SK-N-SH (cell line): Measurements from ENCODE around the gene CA10. TPM values are rescaled to one million over a fixed set of nuclear protein-coding genes. Genes with fewer than 3 reads are reported as not detected.

Experiments
- CTCF ChIA-PET: fragments of 300-600, 350-600 bp; formaldehyde crosslinking; extraction: SDS; loops from one replicate; lab custom pipeline; 2021; lab: Yijun Ruan, JAX
- POLR2A ChIA-PET: fragments of 350-600 bp; sonication (Branson Sonifier 250); formaldehyde crosslinking; extraction: SDS; loops from one replicate; lab custom pipeline; 2020; ENCODE audit warnings: antibody characterized with exemption, inconsistent platforms; lab: Yijun Ruan, JAX
- DNase-seq: peaks from one replicate; pipeline ENCODE4 v3.0.0; 2012
- H2AFZ ChIP-seq: fragments of 200-600 bp; sonication (generic); 2 replicates; pipeline ENCODE4 v1.8.1; 2016; ENCODE audit warnings: antibody characterized with exemption, mild to moderate bottlenecking, low read depth
- H3F3A ChIP-seq: fragments of 200-600 bp; sonication (generic); replicated peaks from 2 replicates; pipeline ENCODE3; 2016; ENCODE audit warnings: antibody characterized with exemption, mild to moderate bottlenecking; ENCODE audit not compliant: insufficient read depth
- H3K27ac ChIP-seq, 2 experiments: fragments of 200-500 bp in 1 of 2; fragments of 200-600 bp in 1 of 2; sonication (Bioruptor generic) in 1 of 2; sonication (generic), shearing (Covaris generic) in 1 of 2; 2 replicates each; pipeline versions ENCODE4 v1.5.1 to v1.6.1; 2014 to 2016; ENCODE audit warnings: low read depth in 2 of 2, inconsistent platforms in 1 of 2, low read length in 1 of 2, mild to moderate bottlenecking in 1 of 2, mixed read lengths in 1 of 2
- H3K27me3 ChIP-seq: fragments of 200-600 bp; sonication (generic), shearing (Covaris generic); 2 replicates; pipeline ENCODE4 v1.6.1; 2016; ENCODE audit warnings: mixed run types; ENCODE audit not compliant: insufficient read depth
- H3K36me3 ChIP-seq, 2 experiments: fragments of 200-500 bp in 1 of 2; fragments of 200-600 bp in 1 of 2; sonication (Bioruptor generic) in 1 of 2; sonication (generic) in 1 of 2; replicated peaks in 1 of 2; 2 replicates each; pipeline versions ENCODE3 to v1.5.1; 2014 to 2016; ENCODE audit warnings: low read length in 1 of 2, mild to moderate bottlenecking in 1 of 2; ENCODE audit not compliant: insufficient read depth in 2 of 2, control insufficient read depth in 1 of 2
- H3K4me1 ChIP-seq, 2 experiments: fragments of 200-500 bp in 1 of 2; fragments of 200-600 bp in 1 of 2; sonication (Bioruptor generic) in 1 of 2; sonication (generic), shearing (Covaris generic) in 1 of 2; 2 replicates each; pipeline versions ENCODE4 v1.5.1 to v1.6.1; 2014 to 2016; ENCODE audit warnings: low read depth in 1 of 2, low read length in 1 of 2, mixed run types in 1 of 2; ENCODE audit not compliant: insufficient read depth in 2 of 2, control insufficient read depth in 1 of 2
- H3K4me2 ChIP-seq: fragments of 200-600 bp; sonication (generic), shearing (Covaris generic); 2 replicates; pipeline ENCODE4 v1.6.1; 2017; ENCODE audit warnings: mixed run types
- H3K4me3 ChIP-seq, 2 experiments: fragments of 200-500 bp in 1 of 2; fragments of 200-600 bp in 1 of 2; sonication (Bioruptor generic) in 1 of 2; sonication (generic), shearing (Covaris generic) in 1 of 2; 2 replicates each; pipeline versions ENCODE4 v1.5.1 to v1.8.1; 2014 to 2016; ENCODE audit warnings: low read depth in 2 of 2, inconsistent platforms in 1 of 2, low read length in 1 of 2, mild to moderate bottlenecking in 1 of 2, mixed read lengths in 1 of 2, moderate library complexity in 1 of 2
- H3K79me2 ChIP-seq: fragments of 200-600 bp; sonication (generic); 2 replicates; pipeline ENCODE4 v1.8.1; 2017; ENCODE audit warnings: mild to moderate bottlenecking; ENCODE audit not compliant: insufficient read depth
- H3K9ac ChIP-seq: fragments of 200-600 bp; sonication (generic); 2 replicates; pipeline ENCODE4 v1.6.1; 2017; ENCODE audit warnings: mixed run types
- H3K9me2 ChIP-seq: fragments of 200-600 bp; sonication (generic); 2 replicates; pipeline ENCODE4 v1.6.1; 2017; ENCODE audit warnings: mixed run types
- H3K9me3 ChIP-seq: fragments of 200-600 bp; sonication (generic); 2 replicates; pipeline ENCODE4 v1.6.1; 2017; ENCODE audit warnings: mixed run types, mild to moderate bottlenecking, moderate library complexity
- H4K20me1 ChIP-seq: fragments of 200-600 bp; sonication (generic); 2 replicates; pipeline ENCODE4 v1.6.1; 2017; ENCODE audit warnings: mild to moderate bottlenecking, mixed run types; ENCODE audit not compliant: insufficient read depth
- EP300 ChIP-seq, 2 experiments: IDR thresholded peaks; 2 replicates each; pipeline versions ENCODE4 v1.4.0 to v1.6.1; 2012; ENCODE audit warnings: borderline replicate concordance in 1 of 2, low read depth in 1 of 2, low read length in 1 of 2
- FOSL2 ChIP-seq: IDR thresholded peaks from 2 replicates; pipeline ENCODE4 v1.4.0; 2012; ENCODE audit warnings: low read depth, mild to moderate bottlenecking, moderate library complexity, borderline replicate concordance
- GABPA ChIP-seq: IDR thresholded peaks from 2 replicates; pipeline ENCODE4 v1.4.0; 2012; ENCODE audit warnings: low read depth, mild to moderate bottlenecking
- GATA2 ChIP-seq: sonication (generic); formaldehyde crosslinking; IDR thresholded peaks from 2 replicates; pipeline ENCODE4 v1.5.0; 2020; ENCODE audit warnings: mild to moderate bottlenecking, missing genetic modification reagents
- IRF3 ChIP-seq: fragments of 150-350 bp; IDR thresholded peaks from 2 replicates; pipeline ENCODE4 v1.6.1; 2016; ENCODE audit warnings: mild to moderate bottlenecking, low read depth, low read length
- MXI1 ChIP-seq: IDR thresholded peaks from 2 replicates; pipeline ENCODE4 v1.6.1; 2012; ENCODE audit warnings: mild to moderate bottlenecking, low read depth, low read length, improper control_type of control experiment
- NRF1 ChIP-seq: IDR thresholded peaks from 2 replicates; pipeline ENCODE4 v1.6.1; 2012; ENCODE audit warnings: low read depth, mild to moderate bottlenecking, low read length
- PBX3 ChIP-seq: IDR thresholded peaks from 2 replicates; pipeline ENCODE4; 2012
- POLR2AphosphoS5 ChIP-seq: IDR thresholded peaks from 2 replicates; pipeline ENCODE4 v1.6.1; 2012; ENCODE audit warnings: low read depth, low read length
- RAD21 ChIP-seq: IDR thresholded peaks from 2 replicates; pipeline ENCODE4 v1.6.1; 2012; ENCODE audit warnings: mild to moderate bottlenecking, low read length
- RFX5 ChIP-seq: IDR thresholded peaks from 2 replicates; pipeline ENCODE4 v1.6.1; 2012; ENCODE audit warnings: mild to moderate bottlenecking, improper control_type of control experiment, low read length
- RXRA ChIP-seq: IDR thresholded peaks from 2 replicates; pipeline ENCODE4 v1.4.0; 2012; ENCODE audit warnings: low read depth, mild to moderate bottlenecking, borderline replicate concordance
- TAF1 ChIP-seq: IDR thresholded peaks from 2 replicates; pipeline ENCODE4 v1.6.1; 2012; ENCODE audit warnings: low read depth, mild to moderate bottlenecking, low read length, moderate library complexity, borderline replicate concordance
- USF2 ChIP-seq: fragments of 150-350 bp; IDR thresholded peaks from 2 replicates; pipeline ENCODE4 v1.6.1; 2017; ENCODE audit warnings: antibody characterized with exemption, low read length, low read depth, borderline replicate concordance
- ZBTB33 ChIP-seq: IDR thresholded peaks from 2 replicates; pipeline ENCODE4 v1.4.0; 2012; ENCODE audit warnings: low read depth, borderline replicate concordance
- WGBS: methylation state at CpG from one replicate; pipeline ENCODE4 v1.1.6; 2017; ENCODE audit warnings: low lambda C conversion rate; 5-methylcytosine and 5-hydroxymethylcytosine counted together
- polyA plus RNA-seq, 3 experiments: library from polyadenylated mRNA; depleted of rRNA; stranded (reverse); fragments of >200 nt; gene quantifications; 2 replicates each; pipeline ENCODE4 v1.2.3, GENCODE V29; 2012

The CA10 gene
- polyA plus RNA-seq, 1 of the 3 experiments (the other 2 are of a cell fraction), result not detected

GRCh38 chr17:51677875-51678274, 480.6 kb downstream of the CA10 start:
- TF ChIP-seq NRF1 (no peak), PBX3 (no peak), RFX5 (no peak), GABPA (no peak), IRF3 (no peak), GATA2 (CRISPR knock-in tag) (no peak), USF2 (no peak), EP300 (IDR thresholded peaks at IDR 0.05; ENCODE audit: borderline replicate concordance in 1 of 2, low read depth in 1 of 2, low read length in 1 of 2) (no peak), FOSL2 (no peak), POLR2AphosphoS5 (no peak), RAD21 (no peak), TAF1 (no peak), RXRA (no peak), MXI1 (no peak), ZBTB33 (no peak)
- H3K27ac ChIP-seq, result no peak overlapping the region
- H3K4me2 ChIP-seq, result no peak overlapping the region
- no peak overlapping the region for H3K4me3 ChIP-seq
- POLR2A ChIA-PET, result no interaction called here
- CTCF ChIA-PET, result no interaction called here
- H4K20me1 ChIP-seq, result no peaks in the 10 kb centered on the region
- H3F3A ChIP-seq, result no peaks in the 10 kb centered on the region
- no peaks in the 10 kb centered on the region for H3K9me3 ChIP-seq
- H3K79me2 ChIP-seq, result no peaks in the 10 kb centered on the region
- no peak for DNase-seq
- WGBS, result 40% methylated on average over 1 of the region's 1 CpG
- no peaks in the 10 kb centered on the region for H3K4me1 ChIP-seq
- H2AFZ ChIP-seq, result no peak overlapping the region
- no peaks in the 10 kb centered on the region for H3K9me2 ChIP-seq
- no peak overlapping the region for H3K9ac ChIP-seq
- H3K36me3 ChIP-seq, result no peaks in the 10 kb centered on the region
- H3K27me3 ChIP-seq, result no peaks in the 10 kb centered on the region
